ENCODE measurements around the gene SMG9. TPM values are rescaled to one million over a fixed set of nuclear protein-coding genes. Genes with fewer than 3 reads are reported as not detected.

The SMG9 gene
- total and polyA plus RNA-seq, 2 of the 13 experiments (the other 11 are each of a cell fraction or from before 2014, with no cell fraction given): 16.1 to 18.7 TPM

- TF ChIP-seq, protein P1, sequence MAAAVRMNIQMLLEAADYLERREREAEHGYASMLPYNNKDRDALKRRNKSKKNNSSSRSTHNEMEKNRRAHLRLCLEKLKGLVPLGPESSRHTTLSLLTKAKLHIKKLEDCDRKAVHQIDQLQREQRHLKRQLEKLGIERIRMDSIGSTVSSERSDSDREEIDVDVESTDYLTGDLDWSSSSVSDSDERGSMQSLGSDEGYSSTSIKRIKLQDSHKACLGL (CRISPR knock-in tag; IDR thresholded peaks at IDR 0.05): no peak
Observed at GRCh38 chr19:43747557-43748204, 7.1 kb downstream of the SMG9 start (continued).

GRCh38 chr19:43743059-43743458 lies 11.7 kb downstream of the SMG9 start:
- H3K27ac ChIP-seq (ENCODE audit: extremely low read length, insufficient read depth, low read length): no peak overlapping the region
- H2AFZ ChIP-seq (ENCODE audit: low read length): no peak overlapping the region
- intact Hi-C loops (cut with micrococcal nuclease; ENCODE audit: unreplicated experiment) (no loop called here), in situ Hi-C loops (cut with HindIII; ENCODE audit: extremely low pct_ligation_motif_present, low pct_unique_long_range_greater_than_20kb) (no loop called here)
- ChIA-PET CTCF (ENCODE audit: low intra/inter-chr PET ratio, low total read pairs) (no interaction called here), POLR2A (interaction anchor here (0.6 kb wide), 1 partner anchor 186 kb away, joined by 3 read pairs; no protein-coding TSS in a partner anchor)
- ATAC-seq (no peak), FAIRE-seq (no peak), DNase-seq (ENCODE audit: low spot score) (no peak)
- no peak overlapping the region for H3K9ac ChIP-seq (ENCODE audit: insufficient read depth, low read depth, low read length)
- no peaks in the 10 kb centered on the region for H4K20me1 ChIP-seq (ENCODE audit: insufficient read depth, low read length)
- no peak overlapping the region for H3K4me2 ChIP-seq (ENCODE audit: low read depth, low read length)
- BruUV-seq (replicated peaks): no TSS peak
- no peak overlapping the region for H3K4me3 ChIP-seq (replicated peaks in 1 of 3; ENCODE audit: insufficient read depth in 1 of 3, low read depth in 2 of 3, low read length in 3 of 3)
- H3K27me3 ChIP-seq (ENCODE audit: control insufficient read depth in 1 of 2, insufficient read depth in 2 of 2, low read length in 2 of 2): no peaks in the 10 kb centered on the region
- H3K4me1 ChIP-seq (ENCODE audit: insufficient read depth, low read length): no peaks in the 10 kb centered on the region
- H3K36me3 ChIP-seq (replicated peaks in 1 of 2; ENCODE audit: control insufficient read depth in 1 of 2, insufficient read depth in 2 of 2, low read length in 2 of 2): peaks cover 30 to 88% of the 10 kb centered on the region in 2 experiments
- WGBS (ENCODE audit: low lambda C conversion rate): 97% methylated on average over 3 of the region's 3 CpGs
- no peaks in the 10 kb centered on the region for H3K9me3 ChIP-seq (ENCODE audit: low read length)
- H3K79me2 ChIP-seq (ENCODE audit: insufficient read depth, low read length): no peaks in the 10 kb centered on the region
- TF ChIP-seq ZNF207 (IDR thresholded peaks at IDR 0.05; ENCODE audit: borderline replicate concordance): no peak
- no peak for TF ChIP-seq ZNF703 (CRISPR knock-in tag; IDR thresholded peaks at IDR 0.05; ENCODE audit: borderline replicate concordance)
- no peak for TF ChIP-seq SIN3B (IDR thresholded peaks at IDR 0.05; ENCODE audit: low read length)
- TF ChIP-seq NPAS2 (CRISPR knock-in tag; IDR thresholded peaks at IDR 0.05; ENCODE audit: borderline replicate concordance): no peak

Data from HepG2 (cell line).